ENCODE measurements around the gene SLC15A2.

The SLC15A2 gene

GRCh38 chr3:121985846-121986245, 91.6 kb downstream of the SLC15A2 start:
- no peak for DNase-seq (ENCODE audit: low spot score)

GRCh38 chr3:121988146-121988545, 93.9 kb downstream of the SLC15A2 start:
- no peak for DNase-seq (ENCODE audit: low spot score)

GRCh38 chr3:121989943-121990342, 95.7 kb downstream of the SLC15A2 start:
- no peak for DNase-seq (ENCODE audit: low spot score)

- no peak for DNase-seq (ENCODE audit: low spot score)
Measured at GRCh38 chr3:121992601-121993560, 98.7 kb downstream of the SLC15A2 start.

Measured in globus pallidus (tissue), 1 donor.